Neural crest cell (in vitro differentiated cells): ENCODE results near the gene CAND1. TPM values are rescaled to one million over a fixed set of nuclear protein-coding genes. Genes with fewer than 3 reads are reported as not detected.
A peak's percentile ranks its signal among the peaks of the same experiment; 100 is the strongest.

Experiments
- DNase-seq: peaks from one replicate; pipeline ENCODE4 v3.0.0; 2021; ENCODE audit warnings: low read depth, mixed read lengths, low spot score
- H3K27ac Mint-ChIP-seq: one replicate; pipeline ENCODE4 v1.8.0; 2021; ENCODE audit warnings: mild to moderate bottlenecking, mixed read lengths; ENCODE audit not compliant: unreplicated experiment
- H3K27me3 Mint-ChIP-seq: 2 replicates; pipeline ENCODE4 v1.8.0; 2021; ENCODE audit warnings: low read depth, mild to moderate bottlenecking, mixed read lengths
- H3K36me3 Mint-ChIP-seq: 2 replicates; pipeline ENCODE4 v1.8.0; 2021; ENCODE audit warnings: low read depth, mild to moderate bottlenecking, mixed read lengths
- H3K4me1 Mint-ChIP-seq: 2 replicates; pipeline ENCODE4 v1.8.0; 2021; ENCODE audit warnings: mixed read lengths
- H3K4me3 Mint-ChIP-seq: one replicate; pipeline ENCODE4 v1.8.0; 2021; ENCODE audit warnings: mild to moderate bottlenecking, mixed read lengths
- H3K9me3 Mint-ChIP-seq: 2 replicates; pipeline ENCODE4 v1.8.0; 2021; ENCODE audit warnings: mixed read lengths
- CTCF ChIP-seq: fragments of 200-600 bp; sonication (generic); conservative IDR thresholded peaks from 2 replicates; pipeline ENCODE4 v1.5.0; 2021; ENCODE audit warnings: antibody characterized with exemption, mild to moderate bottlenecking
- total RNA-seq: library from RNA; stranded (reverse); gene quantifications from 2 replicates; pipeline ENCODE4 v1.2.1, GENCODE V29; 2021

The CAND1 gene
- total RNA-seq, 1 donor from 2014 or later = 259 TPM

GRCh38 chr12:67270622-67271021, 1.5 kb downstream of the CAND1 start:
- Mint-ChIP-seq H3K4me3 (peak overlapping the region; percentile 95), H3K27me3 (no peaks in the 10 kb centered on the region), H3K4me1 (peaks cover 42% of the 10 kb centered on the region), H3K36me3 (no peaks in the 10 kb centered on the region), H3K9me3 (no peaks in the 10 kb centered on the region), H3K27ac (peak overlapping the region; percentile 94)
- no peak for DNase-seq
- TF ChIP-seq CTCF = no peak

DNA sequence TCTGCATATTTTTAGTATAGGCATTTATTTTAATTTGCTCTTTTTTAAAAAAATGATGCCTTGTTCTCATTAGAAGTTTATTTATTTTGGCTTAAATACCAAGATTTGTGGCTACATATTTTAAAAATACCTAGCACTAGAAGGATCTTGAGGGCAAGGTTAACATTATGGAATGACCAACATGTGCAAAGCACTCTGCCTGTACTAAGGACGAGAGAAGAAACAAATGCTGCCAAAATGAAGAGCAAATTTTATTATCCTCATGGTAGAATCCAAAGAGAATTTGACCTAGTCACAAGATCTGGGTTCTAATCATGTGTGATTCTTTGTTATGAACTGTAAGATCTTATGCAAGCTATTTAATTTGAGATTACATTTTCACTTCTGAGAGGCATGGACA, 2.8 kb downstream of the CAND1 start:
- peaks cover 55% of the 10 kb centered on the region for H3K4me1 Mint-ChIP-seq
- H3K27me3 Mint-ChIP-seq = no peaks in the 10 kb centered on the region
- TF ChIP-seq CTCF = no peak
- DNase-seq = no peak
- no peaks in the 10 kb centered on the region for H3K9me3 Mint-ChIP-seq
- no peaks in the 10 kb centered on the region for H3K36me3 Mint-ChIP-seq
- H3K27ac Mint-ChIP-seq = no peak overlapping the region
- peak overlapping the region; percentile 64 for H3K4me3 Mint-ChIP-seq

- Mint-ChIP-seq H3K27me3 (no peaks in the 10 kb centered on the region), H3K4me3 (peak overlapping the region; percentile 29), H3K36me3 (no peaks in the 10 kb centered on the region), H3K4me1 (peaks cover 44% of the 10 kb centered on the region), H3K27ac (no peak overlapping the region), H3K9me3 (no peaks in the 10 kb centered on the region)
- DNase-seq = no peak
- no peak for TF ChIP-seq CTCF
Observed at GRCh38 chr12:67274186-67274585, 5.0 kb downstream of the CAND1 start.

DNA sequence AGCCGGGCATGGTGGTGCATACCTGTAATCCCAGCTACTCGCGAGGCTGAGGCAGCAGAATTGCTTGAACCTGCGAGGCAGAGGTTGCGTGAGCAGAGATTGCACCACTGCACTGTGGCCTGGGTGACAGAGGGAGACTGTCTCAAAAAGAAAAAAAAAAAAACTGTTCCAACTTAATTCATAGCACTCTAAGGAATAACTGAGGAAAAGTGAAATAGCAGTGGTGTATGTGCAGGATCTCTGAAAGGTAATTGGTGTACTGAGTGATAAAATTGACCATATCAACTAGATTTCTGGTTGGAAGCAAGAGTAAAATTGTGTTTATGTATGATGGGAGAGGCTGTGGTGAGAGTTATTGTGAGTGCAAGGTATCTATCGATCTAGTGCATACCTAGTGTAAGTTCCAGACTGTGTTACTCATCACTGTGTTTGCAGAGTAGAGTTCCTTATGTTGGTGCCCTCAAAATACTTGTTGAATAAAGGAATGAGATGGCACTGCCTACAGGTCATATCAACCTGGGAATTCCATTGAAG, 6.3 kb downstream of the CAND1 start:
- peak overlapping the region; percentile 1 for H3K4me3 Mint-ChIP-seq
- no peaks in the 10 kb centered on the region for H3K9me3 Mint-ChIP-seq
- peaks cover 42% of the 10 kb centered on the region for H3K4me1 Mint-ChIP-seq
- DNase-seq = no peak
- no peak for TF ChIP-seq CTCF
- H3K27ac Mint-ChIP-seq = no peak overlapping the region
- no peaks in the 10 kb centered on the region for H3K27me3 Mint-ChIP-seq
- no peaks in the 10 kb centered on the region for H3K36me3 Mint-ChIP-seq

DNA sequence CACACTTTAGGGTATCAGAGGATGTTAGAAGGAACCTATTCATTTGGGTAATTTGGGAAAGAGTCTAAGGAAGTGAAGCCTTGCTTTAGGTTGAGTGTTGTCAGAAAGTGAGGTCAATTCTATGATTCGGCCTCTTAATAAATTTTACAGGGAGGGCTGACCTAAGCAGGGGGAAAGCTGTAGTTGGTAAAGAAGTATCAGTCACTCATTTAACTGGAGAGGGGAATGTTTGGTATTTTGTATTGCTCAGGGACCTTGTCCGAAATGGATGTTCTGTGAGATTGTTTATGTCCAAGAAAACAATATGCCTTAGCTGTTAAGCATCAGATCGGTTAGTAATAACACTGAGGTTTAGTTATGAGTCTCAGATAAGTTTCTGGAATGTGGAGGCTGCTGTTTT, 7.3 kb downstream of the CAND1 start:
- Mint-ChIP-seq H3K4me3 (no peak overlapping the region), H3K27me3 (no peaks in the 10 kb centered on the region), H3K9me3 (no peaks in the 10 kb centered on the region), H3K27ac (no peak overlapping the region), H3K4me1 (peaks cover 39% of the 10 kb centered on the region), H3K36me3 (no peaks in the 10 kb centered on the region)
- TF ChIP-seq CTCF = no peak
- DNase-seq = no peak
